ENCODE results near the gene MYH10.

Gene MYH10

DNA sequence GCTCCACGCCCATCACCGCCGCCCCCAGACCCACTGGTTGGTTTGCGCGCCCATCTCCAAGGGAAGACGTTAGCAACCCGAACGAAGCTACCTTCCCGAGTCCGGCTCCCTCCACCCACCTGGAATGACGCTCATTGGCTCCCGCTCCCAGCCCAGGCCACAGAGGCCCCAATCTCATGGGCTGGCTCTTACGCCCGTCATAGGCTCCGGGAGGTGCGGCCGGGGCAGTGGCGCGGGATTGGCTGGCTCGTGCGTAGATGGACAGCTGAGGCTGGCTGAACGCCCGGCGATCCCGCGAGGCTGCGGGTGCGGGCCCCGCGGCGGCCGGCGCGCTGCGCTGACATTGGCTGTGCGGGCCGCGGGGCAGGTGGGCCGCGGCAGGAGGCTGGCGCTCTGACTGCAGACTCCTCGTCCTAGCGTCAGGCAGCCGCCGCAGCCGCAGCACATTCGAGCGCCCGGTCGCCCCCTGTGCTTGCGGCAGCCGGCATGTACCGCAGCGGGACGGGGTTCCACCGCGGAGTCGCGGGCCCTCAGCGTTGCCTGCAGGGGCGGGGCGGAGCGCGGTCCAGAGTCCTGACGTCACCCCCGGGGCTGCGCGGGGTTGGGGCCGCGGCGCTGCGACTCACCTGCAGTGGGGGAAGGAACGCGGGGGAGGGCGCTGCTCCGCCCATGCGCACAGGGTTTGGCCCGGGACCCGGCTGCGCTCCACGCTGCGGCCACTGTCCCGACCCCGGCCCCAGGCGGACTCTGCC is 453 bp upstream of the MYH10 start (continued):
- TF ChIP-seq, protein P1, sequence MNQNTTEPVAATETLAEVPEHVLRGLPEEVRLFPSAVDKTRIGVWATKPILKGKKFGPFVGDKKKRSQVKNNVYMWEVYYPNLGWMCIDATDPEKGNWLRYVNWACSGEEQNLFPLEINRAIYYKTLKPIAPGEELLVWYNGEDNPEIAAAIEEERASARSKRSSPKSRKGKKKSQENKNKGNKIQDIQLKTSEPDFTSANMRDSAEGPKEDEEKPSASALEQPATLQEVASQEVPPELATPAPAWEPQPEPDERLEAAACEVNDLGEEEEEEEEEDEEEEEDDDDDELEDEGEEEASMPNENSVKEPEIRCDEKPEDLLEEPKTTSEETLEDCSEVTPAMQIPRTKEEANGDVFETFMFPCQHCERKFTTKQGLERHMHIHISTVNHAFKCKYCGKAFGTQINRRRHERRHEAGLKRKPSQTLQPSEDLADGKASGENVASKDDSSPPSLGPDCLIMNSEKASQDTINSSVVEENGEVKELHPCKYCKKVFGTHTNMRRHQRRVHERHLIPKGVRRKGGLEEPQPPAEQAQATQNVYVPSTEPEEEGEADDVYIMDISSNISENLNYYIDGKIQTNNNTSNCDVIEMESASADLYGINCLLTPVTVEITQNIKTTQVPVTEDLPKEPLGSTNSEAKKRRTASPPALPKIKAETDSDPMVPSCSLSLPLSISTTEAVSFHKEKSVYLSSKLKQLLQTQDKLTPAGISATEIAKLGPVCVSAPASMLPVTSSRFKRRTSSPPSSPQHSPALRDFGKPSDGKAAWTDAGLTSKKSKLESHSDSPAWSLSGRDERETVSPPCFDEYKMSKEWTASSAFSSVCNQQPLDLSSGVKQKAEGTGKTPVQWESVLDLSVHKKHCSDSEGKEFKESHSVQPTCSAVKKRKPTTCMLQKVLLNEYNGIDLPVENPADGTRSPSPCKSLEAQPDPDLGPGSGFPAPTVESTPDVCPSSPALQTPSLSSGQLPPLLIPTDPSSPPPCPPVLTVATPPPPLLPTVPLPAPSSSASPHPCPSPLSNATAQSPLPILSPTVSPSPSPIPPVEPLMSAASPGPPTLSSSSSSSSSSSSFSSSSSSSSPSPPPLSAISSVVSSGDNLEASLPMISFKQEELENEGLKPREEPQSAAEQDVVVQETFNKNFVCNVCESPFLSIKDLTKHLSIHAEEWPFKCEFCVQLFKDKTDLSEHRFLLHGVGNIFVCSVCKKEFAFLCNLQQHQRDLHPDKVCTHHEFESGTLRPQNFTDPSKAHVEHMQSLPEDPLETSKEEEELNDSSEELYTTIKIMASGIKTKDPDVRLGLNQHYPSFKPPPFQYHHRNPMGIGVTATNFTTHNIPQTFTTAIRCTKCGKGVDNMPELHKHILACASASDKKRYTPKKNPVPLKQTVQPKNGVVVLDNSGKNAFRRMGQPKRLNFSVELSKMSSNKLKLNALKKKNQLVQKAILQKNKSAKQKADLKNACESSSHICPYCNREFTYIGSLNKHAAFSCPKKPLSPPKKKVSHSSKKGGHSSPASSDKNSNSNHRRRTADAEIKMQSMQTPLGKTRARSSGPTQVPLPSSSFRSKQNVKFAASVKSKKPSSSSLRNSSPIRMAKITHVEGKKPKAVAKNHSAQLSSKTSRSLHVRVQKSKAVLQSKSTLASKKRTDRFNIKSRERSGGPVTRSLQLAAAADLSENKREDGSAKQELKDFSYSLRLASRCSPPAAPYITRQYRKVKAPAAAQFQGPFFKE (tag by site-specific recombination; IDR thresholded peaks at IDR 0.05; ENCODE audit: borderline replicate concordance) = no peak
- TF ChIP-seq ZFP69B (tag by site-specific recombination; IDR thresholded peaks at IDR 0.05) = peak; percentile 56; the same call in 1 of the 2 replicates
- TF ChIP-seq ZNF391 (tag by site-specific recombination; IDR thresholded peaks at IDR 0.05; ENCODE audit: borderline replicate concordance, low read depth) = 0 out of 2 replicates have a peak, but pooled peaks have one; percentile 68
- 0 out of 2 replicates have a peak, but pooled peaks have one; percentile 16 for TF ChIP-seq ZNF184 (tag by site-specific recombination; IDR thresholded peaks at IDR 0.05)
- TF ChIP-seq, protein P2, sequence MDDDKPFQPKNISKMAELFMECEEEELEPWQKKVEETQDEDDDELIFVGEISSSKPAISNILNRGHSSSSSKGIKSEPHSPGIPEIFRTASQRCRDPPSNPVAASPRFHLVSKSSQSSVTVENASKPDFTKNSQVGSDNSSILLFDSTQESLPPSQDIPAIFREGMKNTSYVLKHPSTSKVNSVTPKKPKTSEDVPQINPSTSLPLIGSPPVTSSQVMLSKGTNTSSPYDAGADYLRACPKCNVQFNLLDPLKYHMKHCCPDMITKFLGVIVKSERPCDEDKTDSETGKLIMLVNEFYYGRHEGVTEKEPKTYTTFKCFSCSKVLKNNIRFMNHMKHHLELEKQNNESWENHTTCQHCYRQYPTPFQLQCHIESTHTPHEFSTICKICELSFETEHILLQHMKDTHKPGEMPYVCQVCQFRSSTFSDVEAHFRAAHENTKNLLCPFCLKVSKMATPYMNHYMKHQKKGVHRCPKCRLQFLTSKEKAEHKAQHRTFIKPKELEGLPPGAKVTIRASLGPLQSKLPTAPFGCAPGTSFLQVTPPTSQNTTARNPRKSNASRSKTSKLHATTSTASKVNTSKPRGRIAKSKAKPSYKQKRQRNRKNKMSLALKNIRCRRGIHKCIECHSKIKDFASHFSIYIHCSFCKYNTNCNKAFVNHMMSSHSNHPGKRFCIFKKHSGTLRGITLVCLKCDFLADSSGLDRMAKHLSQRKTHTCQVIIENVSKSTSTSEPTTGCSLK (tag by site-specific recombination; IDR thresholded peaks at IDR 0.05) = no peak
- TF ChIP-seq, protein P3, sequence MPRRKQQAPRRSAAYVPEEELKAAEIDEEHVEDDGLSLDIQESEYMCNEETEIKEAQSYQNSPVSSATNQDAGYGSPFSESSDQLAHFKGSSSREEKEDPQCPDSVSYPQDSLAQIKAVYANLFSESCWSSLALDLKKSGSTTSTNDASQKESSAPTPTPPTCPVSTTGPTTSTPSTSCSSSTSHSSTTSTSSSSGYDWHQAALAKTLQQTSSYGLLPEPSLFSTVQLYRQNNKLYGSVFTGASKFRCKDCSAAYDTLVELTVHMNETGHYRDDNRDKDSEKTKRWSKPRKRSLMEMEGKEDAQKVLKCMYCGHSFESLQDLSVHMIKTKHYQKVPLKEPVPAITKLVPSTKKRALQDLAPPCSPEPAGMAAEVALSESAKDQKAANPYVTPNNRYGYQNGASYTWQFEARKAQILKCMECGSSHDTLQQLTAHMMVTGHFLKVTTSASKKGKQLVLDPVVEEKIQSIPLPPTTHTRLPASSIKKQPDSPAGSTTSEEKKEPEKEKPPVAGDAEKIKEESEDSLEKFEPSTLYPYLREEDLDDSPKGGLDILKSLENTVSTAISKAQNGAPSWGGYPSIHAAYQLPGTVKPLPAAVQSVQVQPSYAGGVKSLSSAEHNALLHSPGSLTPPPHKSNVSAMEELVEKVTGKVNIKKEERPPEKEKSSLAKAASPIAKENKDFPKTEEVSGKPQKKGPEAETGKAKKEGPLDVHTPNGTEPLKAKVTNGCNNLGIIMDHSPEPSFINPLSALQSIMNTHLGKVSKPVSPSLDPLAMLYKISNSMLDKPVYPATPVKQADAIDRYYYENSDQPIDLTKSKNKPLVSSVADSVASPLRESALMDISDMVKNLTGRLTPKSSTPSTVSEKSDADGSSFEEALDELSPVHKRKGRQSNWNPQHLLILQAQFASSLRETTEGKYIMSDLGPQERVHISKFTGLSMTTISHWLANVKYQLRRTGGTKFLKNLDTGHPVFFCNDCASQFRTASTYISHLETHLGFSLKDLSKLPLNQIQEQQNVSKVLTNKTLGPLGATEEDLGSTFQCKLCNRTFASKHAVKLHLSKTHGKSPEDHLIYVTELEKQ (tag by site-specific recombination; IDR thresholded peaks at IDR 0.05; ENCODE audit: borderline replicate concordance) = no peak; the same call in none of the 2 replicates
- TF ChIP-seq ZSCAN23 (tag by site-specific recombination; IDR thresholded peaks at IDR 0.05) = no peak
- no peak; the same call in 1 of the 2 replicates for TF ChIP-seq ZNF2 (tag by site-specific recombination; IDR thresholded peaks at IDR 0.05)
- no peak for TF ChIP-seq ZNF23 (tag by site-specific recombination; IDR thresholded peaks at IDR 0.05; ENCODE audit: borderline replicate concordance)
- TF ChIP-seq, protein P4, sequence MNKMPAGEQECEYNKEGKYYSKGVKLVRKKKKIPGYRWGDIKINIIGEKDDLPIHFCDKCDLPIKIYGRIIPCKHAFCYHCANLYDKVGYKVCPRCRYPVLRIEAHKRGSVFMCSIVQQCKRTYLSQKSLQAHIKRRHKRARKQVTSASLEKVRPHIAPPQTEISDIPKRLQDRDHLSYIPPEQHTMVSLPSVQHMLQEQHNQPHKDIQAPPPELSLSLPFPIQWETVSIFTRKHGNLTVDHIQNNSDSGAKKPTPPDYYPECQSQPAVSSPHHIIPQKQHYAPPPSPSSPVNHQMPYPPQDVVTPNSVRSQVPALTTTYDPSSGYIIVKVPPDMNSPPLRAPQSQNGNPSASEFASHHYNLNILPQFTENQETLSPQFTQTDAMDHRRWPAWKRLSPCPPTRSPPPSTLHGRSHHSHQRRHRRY (tag by site-specific recombination; IDR thresholded peaks at IDR 0.05) = no peak
- TF ChIP-seq ZNF544 (tag by site-specific recombination; IDR thresholded peaks at IDR 0.05) = no peak
- TF ChIP-seq SALL2 (tag by site-specific recombination; IDR thresholded peaks at IDR 0.05; ENCODE audit: borderline replicate concordance) = no peak
- TF ChIP-seq SCRT2 (tag by site-specific recombination; IDR thresholded peaks at IDR 0.05) = no peak
- TF ChIP-seq ZSCAN16 (tag by site-specific recombination; IDR thresholded peaks at IDR 0.05) = 0 out of 2 replicates have a peak, but pooled peaks have one; percentile 36
- TF ChIP-seq ZNF664 (tag by site-specific recombination; IDR thresholded peaks at IDR 0.05) = no peak
- TF ChIP-seq ZNF311 (tag by site-specific recombination; IDR thresholded peaks at IDR 0.05; ENCODE audit: borderline replicate concordance) = no peak
- no peak; the same call in 1 of the 2 replicates for TF ChIP-seq ZNF549 (tag by site-specific recombination; IDR thresholded peaks at IDR 0.05)
- TF ChIP-seq, protein P5, sequence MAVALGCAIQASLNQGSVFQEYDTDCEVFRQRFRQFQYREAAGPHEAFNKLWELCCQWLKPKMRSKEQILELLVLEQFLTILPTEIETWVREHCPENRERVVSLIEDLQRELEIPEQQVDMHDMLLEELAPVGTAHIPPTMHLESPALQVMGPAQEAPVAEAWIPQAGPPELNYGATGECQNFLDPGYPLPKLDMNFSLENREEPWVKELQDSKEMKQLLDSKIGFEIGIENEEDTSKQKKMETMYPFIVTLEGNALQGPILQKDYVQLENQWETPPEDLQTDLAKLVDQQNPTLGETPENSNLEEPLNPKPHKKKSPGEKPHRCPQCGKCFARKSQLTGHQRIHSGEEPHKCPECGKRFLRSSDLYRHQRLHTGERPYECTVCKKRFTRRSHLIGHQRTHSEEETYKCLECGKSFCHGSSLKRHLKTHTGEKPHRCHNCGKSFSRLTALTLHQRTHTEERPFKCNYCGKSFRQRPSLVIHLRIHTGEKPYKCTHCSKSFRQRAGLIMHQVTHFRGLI (tag by site-specific recombination; IDR thresholded peaks at IDR 0.05) = peak; percentile 11; the same call in 1 of the 2 replicates
- TF ChIP-seq ZNF501 (tag by site-specific recombination; IDR thresholded peaks at IDR 0.05) = peak; percentile 80; the same call in 1 of the 2 replicates
- TF ChIP-seq, protein P6, sequence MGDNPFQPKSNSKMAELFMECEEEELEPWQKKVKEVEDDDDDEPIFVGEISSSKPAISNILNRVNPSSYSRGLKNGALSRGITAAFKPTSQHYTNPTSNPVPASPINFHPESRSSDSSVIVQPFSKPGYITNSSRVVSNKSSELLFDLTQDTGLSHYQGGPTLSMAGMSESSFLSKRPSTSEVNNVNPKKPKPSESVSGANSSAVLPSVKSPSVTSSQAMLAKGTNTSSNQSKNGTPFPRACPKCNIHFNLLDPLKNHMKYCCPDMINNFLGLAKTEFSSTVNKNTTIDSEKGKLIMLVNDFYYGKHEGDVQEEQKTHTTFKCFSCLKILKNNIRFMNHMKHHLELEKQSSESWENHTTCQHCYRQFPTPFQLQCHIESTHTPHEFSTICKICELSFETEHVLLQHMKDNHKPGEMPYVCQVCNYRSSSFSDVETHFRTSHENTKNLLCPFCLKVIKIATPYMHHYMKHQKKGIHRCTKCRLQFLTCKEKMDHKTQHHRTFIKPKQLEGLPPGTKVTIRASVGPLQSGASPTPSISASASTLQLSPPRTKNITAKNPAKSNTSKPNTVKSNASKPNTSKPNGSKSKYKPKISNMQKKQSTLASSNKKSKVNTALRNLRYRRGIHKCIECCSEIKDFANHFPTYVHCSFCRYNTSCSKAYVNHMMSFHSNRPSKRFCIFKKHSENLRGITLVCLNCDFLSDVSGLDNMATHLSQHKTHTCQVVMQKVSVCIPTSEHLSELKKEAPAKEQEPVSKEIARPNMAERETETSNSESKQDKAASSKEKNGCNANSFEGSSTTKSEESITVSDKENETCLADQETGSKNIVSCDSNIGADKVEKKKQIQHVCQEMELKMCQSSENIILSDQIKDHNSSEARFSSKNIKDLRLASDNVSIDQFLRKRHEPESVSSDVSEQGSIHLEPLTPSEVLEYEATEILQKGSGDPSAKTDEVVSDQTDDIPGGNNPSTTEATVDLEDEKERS (tag by site-specific recombination; IDR thresholded peaks at IDR 0.05) = no peak
